ENCODE data around the gene SNPH.

SNPH gene

DNA sequence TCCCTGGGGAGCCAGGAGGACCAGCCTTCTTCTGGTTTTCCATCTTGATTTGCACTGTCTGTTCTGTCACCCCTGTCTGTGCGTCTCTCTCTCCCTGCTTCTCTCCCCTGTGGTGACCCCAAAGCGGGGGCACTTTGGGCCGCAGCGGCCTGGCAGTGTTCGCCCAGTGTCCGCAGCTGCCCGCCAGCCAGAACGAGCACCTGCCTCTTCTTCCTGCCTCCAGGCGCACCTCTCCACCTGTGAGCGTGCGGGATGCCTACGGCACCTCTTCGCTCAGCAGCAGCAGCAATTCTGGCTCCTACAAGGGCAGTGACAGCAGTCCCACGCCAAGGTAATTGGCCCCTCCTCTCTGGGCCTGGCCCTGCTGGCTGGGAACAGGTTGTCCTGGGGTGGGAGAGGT, 30.8 kb downstream of the SNPH start:
- no peak overlapping the region for H3K4me2 ChIP-seq (ENCODE audit: low read length)
- no peaks in the 10 kb centered on the region for H3K9me3 ChIP-seq (ENCODE audit: control insufficient read depth, insufficient read depth, low read length)
- no peaks in the 10 kb centered on the region for H3K27me3 ChIP-seq (ENCODE audit: control insufficient read depth, low read length)
- TF ChIP-seq EZH2phosphoT487 (IDR thresholded peaks at IDR 0.05; ENCODE audit: borderline replicate concordance, low read length) = no peak
- no peaks in the 10 kb centered on the region for H3K36me3 ChIP-seq (ENCODE audit: control insufficient read depth, low read length)
- no peaks in the 10 kb centered on the region for H4K20me1 ChIP-seq (ENCODE audit: control insufficient read depth, insufficient read depth, low read depth, low read length)
- no peaks in the 10 kb centered on the region for H3F3A ChIP-seq (ENCODE audit: control insufficient read depth, insufficient read depth)
- no peaks in the 10 kb centered on the region for H3K79me2 ChIP-seq (ENCODE audit: control insufficient read depth, low read length)
- H3K9me2 ChIP-seq (replicated peaks; ENCODE audit: control insufficient read depth, low read length) = no peaks in the 10 kb centered on the region
- H3K4me3 ChIP-seq (ENCODE audit: low read length) = no peak overlapping the region
- no peak overlapping the region for H3K27ac ChIP-seq (ENCODE audit: low read depth, low read length)
- H3K4me1 ChIP-seq (ENCODE audit: control insufficient read depth, low read length) = no peaks in the 10 kb centered on the region

DNA sequence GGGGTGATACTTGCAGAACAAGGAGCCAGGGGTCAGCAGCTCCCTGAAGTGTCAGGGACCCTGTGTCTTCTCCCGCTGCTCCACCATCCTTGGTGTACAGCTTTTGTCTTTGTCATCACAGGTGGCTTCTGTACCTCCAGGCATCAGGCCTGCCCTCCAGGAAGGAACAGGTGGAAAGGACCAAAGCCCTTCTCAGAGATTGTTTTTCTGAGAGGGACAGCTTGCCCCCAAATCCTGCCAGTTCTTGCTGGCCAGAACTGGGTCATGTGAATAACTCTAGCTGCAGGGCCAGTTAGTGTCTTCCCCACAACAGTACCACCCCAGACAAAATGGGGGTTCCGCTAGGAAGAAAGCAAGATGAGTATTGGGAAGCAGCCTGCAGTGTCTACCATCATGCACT, 31.4 kb downstream of the SNPH start:
- Histone ChIP-seq H4K20me1 (ENCODE audit: control insufficient read depth, insufficient read depth, low read depth, low read length) (no peaks in the 10 kb centered on the region), H3K36me3 (ENCODE audit: control insufficient read depth, low read length) (no peaks in the 10 kb centered on the region), H3K79me2 (ENCODE audit: control insufficient read depth, low read length) (no peaks in the 10 kb centered on the region), H3F3A (ENCODE audit: control insufficient read depth, insufficient read depth) (no peaks in the 10 kb centered on the region), H3K4me3 (ENCODE audit: low read length) (no peak overlapping the region), H3K27me3 (ENCODE audit: control insufficient read depth, low read length) (no peaks in the 10 kb centered on the region), H3K9me2 (replicated peaks; ENCODE audit: control insufficient read depth, low read length) (no peaks in the 10 kb centered on the region), H3K4me2 (ENCODE audit: low read length) (no peak overlapping the region), H3K9me3 (ENCODE audit: control insufficient read depth, insufficient read depth, low read length) (no peaks in the 10 kb centered on the region), H3K4me1 (ENCODE audit: control insufficient read depth, low read length) (no peaks in the 10 kb centered on the region), H3K27ac (ENCODE audit: low read depth, low read length) (no peak overlapping the region)
- TF ChIP-seq EZH2phosphoT487 (IDR thresholded peaks at IDR 0.05; ENCODE audit: borderline replicate concordance, low read length) = no peak
- TF ChIP-seq, protein P1, sequence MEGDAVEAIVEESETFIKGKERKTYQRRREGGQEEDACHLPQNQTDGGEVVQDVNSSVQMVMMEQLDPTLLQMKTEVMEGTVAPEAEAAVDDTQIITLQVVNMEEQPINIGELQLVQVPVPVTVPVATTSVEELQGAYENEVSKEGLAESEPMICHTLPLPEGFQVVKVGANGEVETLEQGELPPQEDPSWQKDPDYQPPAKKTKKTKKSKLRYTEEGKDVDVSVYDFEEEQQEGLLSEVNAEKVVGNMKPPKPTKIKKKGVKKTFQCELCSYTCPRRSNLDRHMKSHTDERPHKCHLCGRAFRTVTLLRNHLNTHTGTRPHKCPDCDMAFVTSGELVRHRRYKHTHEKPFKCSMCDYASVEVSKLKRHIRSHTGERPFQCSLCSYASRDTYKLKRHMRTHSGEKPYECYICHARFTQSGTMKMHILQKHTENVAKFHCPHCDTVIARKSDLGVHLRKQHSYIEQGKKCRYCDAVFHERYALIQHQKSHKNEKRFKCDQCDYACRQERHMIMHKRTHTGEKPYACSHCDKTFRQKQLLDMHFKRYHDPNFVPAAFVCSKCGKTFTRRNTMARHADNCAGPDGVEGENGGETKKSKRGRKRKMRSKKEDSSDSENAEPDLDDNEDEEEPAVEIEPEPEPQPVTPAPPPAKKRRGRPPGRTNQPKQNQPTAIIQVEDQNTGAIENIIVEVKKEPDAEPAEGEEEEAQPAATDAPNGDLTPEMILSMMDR (IDR thresholded peaks at IDR 0.05; ENCODE audit: low read depth, low read length, poor library complexity, severe bottlenecking) = no peak

DNA sequence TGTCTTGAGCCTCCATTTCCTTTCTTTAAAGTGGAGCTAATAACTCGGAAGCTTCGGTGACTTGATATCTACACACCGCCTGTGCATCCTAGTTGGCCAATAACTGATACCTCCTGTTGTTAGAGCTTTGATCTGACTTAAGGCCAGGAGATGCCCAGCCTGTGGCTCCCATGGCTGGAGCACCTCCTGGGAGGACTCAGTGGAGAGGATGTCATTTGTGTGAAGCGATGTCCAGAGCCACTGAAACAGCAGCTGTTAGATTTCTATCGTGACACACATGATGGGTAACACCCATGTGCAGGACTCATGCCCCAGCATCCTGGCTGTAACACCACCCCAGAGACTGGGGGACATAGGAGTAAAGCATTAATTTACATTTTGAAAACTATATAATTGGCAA, 32.1 kb downstream of the SNPH start:
- no peak for TF ChIP-seq EZH2phosphoT487 (IDR thresholded peaks at IDR 0.05; ENCODE audit: borderline replicate concordance, low read length)
- TF ChIP-seq, protein P1 (IDR thresholded peaks at IDR 0.05; ENCODE audit: low read depth, low read length, poor library complexity, severe bottlenecking) = no peak

DNA sequence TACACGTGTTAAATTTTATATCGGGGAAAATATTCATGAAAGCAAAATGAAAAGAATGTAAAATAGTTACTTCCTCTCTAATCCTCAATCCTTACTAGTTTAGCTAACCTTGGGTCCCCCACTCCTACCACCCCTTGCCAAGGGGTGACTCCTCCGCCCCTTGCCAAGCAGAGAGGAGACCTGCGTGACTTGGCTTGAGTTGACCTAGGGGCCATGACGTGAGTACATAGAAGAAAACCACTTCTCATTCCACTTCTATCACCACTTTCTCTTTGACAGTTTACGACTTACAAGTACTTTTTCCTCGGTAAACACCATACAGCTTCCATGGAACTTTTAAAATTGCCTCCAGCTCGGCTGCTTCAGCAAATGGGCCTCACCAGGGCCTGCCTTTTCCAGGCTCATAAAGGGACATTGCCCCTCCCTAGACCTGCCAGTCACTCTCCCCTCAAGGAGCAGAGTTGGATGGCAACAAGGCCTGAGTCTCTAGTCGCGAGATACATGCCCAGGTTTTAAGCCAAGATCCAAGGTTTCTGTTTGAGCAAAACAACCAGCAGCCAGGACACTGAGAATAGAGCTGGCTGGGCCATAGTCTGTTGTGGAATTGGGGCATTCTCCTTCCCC, 32.9 kb downstream of the SNPH start:
- TF ChIP-seq, protein P1 (IDR thresholded peaks at IDR 0.05; ENCODE audit: low read depth, low read length, poor library complexity, severe bottlenecking) = no peak
- no peak for TF ChIP-seq EZH2phosphoT487 (IDR thresholded peaks at IDR 0.05; ENCODE audit: borderline replicate concordance, low read length)
- Histone ChIP-seq H3K4me1 (ENCODE audit: control insufficient read depth, low read length) (no peaks in the 10 kb centered on the region), H3F3A (ENCODE audit: control insufficient read depth, insufficient read depth) (peaks cover 2% of the 10 kb centered on the region; the same call in 1 of the 2 replicates)

More for the DNA sequence above, 32.1 kb downstream of the SNPH start:
- no peaks in the 10 kb centered on the region for H3K9me2 ChIP-seq (replicated peaks; ENCODE audit: control insufficient read depth, low read length)
- no peaks in the 10 kb centered on the region for H3K27me3 ChIP-seq (ENCODE audit: control insufficient read depth, low read length)
- no peaks in the 10 kb centered on the region for H3K79me2 ChIP-seq (ENCODE audit: control insufficient read depth, low read length)
- no peaks in the 10 kb centered on the region for H4K20me1 ChIP-seq (ENCODE audit: control insufficient read depth, insufficient read depth, low read depth, low read length)
- H3K4me2 ChIP-seq (ENCODE audit: low read length) = no peak overlapping the region
- H3K4me1 ChIP-seq (ENCODE audit: control insufficient read depth, low read length) = no peaks in the 10 kb centered on the region
- H3K36me3 ChIP-seq (ENCODE audit: control insufficient read depth, low read length) = no peaks in the 10 kb centered on the region
- H3K4me3 ChIP-seq (ENCODE audit: low read length) = no peak overlapping the region
- 0 out of 2 replicates have a peak, but pooled peaks cover 2% of the 10 kb centered on the region for H3F3A ChIP-seq (ENCODE audit: control insufficient read depth, insufficient read depth)
- H3K9me3 ChIP-seq (ENCODE audit: control insufficient read depth, insufficient read depth, low read length) = no peaks in the 10 kb centered on the region
- H3K27ac ChIP-seq (ENCODE audit: low read depth, low read length) = no peak overlapping the region

More for the DNA sequence above, 32.9 kb downstream of the SNPH start:
- no peak overlapping the region for H3K4me2 ChIP-seq (ENCODE audit: low read length)
- H3K9me2 ChIP-seq (replicated peaks; ENCODE audit: control insufficient read depth, low read length) = no peaks in the 10 kb centered on the region
- no peaks in the 10 kb centered on the region for H3K36me3 ChIP-seq (ENCODE audit: control insufficient read depth, low read length)
- H3K9me3 ChIP-seq (ENCODE audit: control insufficient read depth, insufficient read depth, low read length) = no peaks in the 10 kb centered on the region
- no peaks in the 10 kb centered on the region for H3K79me2 ChIP-seq (ENCODE audit: control insufficient read depth, low read length)
- no peak overlapping the region for H3K27ac ChIP-seq (ENCODE audit: low read depth, low read length)
- H3K4me3 ChIP-seq (ENCODE audit: low read length) = no peak overlapping the region
- H4K20me1 ChIP-seq (ENCODE audit: control insufficient read depth, insufficient read depth, low read depth, low read length) = no peaks in the 10 kb centered on the region
- H3K27me3 ChIP-seq (ENCODE audit: control insufficient read depth, low read length) = no peaks in the 10 kb centered on the region
